GM19351 (cell line): ENCODE data around the gene SPAG16.
A peak's percentile ranks its signal among the peaks of the same experiment; 100 is the strongest.

Source experiments
- ATAC-seq: cut with Tn5 transposase; IDR thresholded peaks from one replicate; pipeline ENCODE4 v1.9.1; 2021; ENCODE audit warnings: mild to moderate bottlenecking, moderate library complexity; ENCODE audit not compliant: unreplicated experiment

SPAG16 gene

DNA sequence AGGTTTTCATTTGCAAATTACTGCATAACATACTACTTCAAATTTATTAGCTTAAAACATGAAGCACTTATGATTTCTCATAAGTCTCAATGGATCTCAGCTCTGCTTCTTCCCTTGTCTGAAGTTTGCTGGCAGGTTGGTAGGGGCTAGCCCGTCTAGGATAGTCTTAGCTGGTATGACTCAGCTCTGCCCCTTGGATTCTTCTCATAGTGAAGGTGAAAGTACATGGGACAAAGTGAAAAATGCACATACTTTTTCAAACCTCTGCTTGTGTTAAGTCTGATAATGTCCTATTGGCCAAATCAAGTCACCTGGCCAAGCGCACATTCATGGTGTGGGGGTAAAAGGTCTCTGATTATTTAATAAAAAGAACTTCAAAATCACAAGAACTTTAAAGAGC lies 941.8 kb downstream of the SPAG16 start:
- ATAC-seq = no peak

DNA sequence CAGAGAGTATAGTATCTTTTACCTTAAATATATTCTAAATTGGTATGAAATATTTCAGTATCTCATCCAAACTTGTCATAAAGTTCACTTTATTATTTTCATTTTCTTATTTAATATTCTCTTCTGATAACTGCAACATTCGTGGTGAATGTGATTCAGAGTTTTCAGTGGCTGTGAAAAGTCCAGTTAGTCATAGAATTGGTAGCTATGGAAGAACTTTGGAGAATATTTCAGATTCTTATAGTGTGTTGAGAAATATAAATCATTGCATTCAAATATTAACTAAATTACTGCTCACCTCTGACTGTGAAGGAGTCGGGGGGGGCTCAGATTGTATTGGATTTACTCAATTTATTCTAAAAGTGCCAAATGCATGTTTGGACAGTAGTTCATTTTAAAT lies 948.0 kb downstream of the SPAG16 start:
- ATAC-seq = no peak

DNA sequence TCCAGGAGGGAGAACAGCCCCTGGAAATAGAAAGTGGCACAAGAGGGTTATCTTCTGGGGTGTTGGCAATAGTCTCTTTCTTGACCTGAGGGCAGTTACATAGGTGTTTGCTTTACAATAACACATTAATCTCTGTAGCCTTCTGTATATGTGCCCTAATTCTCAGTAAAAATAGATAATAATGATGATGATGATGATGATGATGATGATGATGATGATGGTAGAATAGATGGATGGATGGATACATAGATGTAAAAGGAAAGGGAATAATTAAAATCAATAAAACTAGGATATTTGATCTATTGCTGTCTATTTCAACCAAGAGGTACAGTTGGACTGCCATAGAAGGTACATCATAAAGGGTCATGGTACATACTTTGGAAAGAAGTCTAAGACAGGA lies 948.9 kb downstream of the SPAG16 start:
- ATAC-seq = no peak

DNA sequence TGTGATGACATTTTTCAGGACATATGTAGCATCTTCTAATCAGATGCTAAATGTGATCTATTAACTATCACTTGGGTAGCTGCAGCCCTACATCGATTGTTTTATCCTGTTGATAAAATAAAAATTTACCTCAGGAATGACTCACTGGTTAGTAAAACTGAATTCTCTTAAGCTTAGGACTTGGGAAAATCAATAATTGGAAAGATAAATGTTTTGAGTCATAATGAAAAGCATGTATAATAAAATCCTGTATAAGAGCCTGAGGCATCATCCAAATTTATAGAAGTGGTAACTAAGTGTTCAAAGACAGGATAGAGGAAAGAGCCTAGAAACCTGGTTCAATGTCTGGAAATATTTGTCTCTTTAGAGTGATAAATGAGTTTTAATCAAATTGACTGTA lies 958.5 kb downstream of the SPAG16 start:
- ATAC-seq = no peak

DNA sequence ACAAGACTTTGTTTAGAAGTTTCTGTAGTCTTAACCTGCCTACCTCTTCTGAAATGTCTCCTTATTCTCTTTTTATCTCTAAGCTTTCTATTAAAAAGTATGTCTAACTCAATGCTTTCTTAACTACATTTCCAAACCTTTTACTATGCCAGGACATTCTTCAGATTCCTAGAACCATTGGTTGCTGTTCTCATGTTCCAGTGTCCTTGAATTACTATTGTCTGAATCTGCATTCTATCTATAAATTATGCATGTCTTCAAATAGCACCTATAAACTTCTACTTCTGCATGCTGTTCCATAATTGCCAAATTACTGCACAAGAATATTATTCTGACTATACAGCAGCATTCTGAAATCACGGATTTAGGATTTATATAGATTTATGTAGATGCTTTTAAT lies 960.6 kb downstream of the SPAG16 start:
- ATAC-seq = no peak

DNA sequence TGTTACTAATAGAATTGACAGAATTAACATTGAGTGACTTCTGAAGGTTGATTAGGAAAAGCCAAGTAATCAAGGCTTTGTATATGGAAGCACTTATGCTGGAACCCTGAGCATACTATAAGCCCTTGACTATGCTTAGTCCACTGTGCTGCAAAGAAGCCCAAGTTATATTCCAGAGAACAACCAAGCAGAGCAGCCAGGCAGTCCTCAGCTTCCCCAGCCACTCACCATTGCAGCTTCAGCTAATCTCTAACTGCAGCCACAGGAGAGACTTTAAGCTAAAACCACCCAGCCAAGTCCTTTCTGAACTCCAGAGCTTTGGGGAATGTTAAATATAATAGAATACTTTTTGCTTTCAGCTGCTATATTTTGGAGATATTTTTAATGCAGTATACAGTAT lies 962.2 kb downstream of the SPAG16 start:
- no peak for ATAC-seq

DNA sequence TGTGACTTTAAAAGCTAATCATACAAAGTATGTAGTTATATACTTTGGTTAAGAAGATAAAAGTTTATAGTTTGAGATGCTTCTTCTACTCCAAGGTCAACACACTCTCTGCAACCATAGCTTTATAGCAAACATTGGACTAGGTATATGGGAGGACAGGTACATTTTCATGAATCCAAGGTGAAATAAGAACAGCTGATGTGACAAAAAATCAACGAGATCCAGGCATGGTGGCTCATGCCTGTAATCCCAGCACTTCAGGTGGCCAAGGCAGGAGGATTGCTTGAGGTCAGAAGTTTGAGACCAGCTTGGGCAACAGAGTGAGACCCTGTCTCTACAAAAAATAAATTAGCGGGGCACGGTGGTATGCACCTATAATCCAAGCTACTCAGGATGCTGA lies 963.3 kb downstream of the SPAG16 start:
- ATAC-seq = no peak

DNA sequence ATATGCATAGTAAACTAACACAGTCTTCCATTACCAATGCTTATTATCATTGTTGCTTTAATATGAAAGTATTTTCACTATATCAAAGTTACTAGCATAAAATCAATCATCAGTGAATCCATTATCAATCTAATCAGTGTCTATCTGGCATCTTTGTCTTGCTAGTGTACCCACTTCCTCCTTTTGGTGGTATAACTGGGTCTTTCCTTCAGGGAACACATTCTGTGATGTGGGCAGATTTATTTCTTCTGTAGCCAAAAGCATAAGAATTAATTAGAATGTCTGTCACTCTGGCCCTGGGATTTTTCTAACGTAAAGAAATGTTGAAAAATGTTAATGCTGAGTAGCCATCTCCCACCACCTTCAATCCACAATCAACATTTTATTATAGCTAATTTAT lies 970.8 kb downstream of the SPAG16 start:
- no peak for ATAC-seq

DNA sequence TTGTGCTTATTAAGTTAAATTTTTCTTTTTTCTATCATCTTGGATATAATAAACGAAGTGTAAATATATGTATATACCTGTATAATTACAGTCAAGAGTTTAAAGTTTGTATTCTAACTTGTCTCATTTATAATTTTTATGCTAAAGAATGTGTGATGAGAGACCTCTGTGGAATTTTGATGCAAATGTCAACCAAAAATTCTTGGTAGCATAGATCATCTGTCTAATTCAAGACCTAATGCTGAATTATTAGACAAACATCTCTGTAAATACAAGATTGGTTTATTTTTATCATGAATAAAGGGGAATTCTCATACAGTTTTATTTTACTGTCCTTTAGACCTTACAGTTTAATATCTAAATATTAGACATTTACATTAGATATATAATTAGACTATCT lies 977.4 kb downstream of the SPAG16 start:
- no peak for ATAC-seq

DNA sequence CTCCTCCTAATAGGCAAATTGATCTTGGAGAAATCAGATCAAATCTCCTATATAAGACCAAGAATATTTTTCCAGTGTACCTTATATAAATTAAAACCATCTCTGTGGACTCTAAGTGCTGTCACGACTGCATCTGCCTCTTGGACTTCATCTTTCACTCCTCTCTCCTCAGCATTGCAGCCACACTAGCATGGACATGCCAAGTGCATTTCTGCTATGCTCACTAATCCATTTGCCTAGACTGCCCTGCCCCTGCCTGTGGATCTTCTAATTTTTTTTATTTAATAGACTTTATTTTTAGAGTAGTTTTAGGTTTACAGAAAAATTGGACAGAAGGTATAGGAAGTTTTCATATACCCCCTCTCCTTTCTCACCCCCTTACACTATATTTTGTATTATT lies 979.9 kb downstream of the SPAG16 start:
- no peak for ATAC-seq

DNA sequence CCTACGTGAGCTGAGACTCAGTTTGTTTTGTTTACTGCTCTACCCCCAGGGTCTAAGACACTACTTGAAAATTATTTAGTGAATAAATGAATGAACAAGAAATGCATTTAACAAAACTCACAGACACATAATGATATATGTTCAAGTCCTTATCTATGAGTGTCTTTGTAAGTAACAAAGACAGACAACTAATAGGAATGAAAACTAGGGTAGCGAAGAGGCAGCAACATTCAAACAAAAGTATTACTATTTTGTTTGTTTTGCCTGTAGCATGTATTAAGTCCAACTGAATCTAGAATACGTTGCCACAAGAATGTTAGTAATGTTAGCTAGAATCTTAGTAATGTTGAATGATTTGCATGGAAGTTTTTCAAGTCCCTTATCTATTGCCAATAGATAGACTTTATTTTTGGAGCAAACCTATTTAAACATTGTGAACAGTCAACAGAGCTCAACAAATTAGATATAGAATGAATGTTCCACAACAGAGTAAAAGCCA lies 981.8 kb downstream of the SPAG16 start:
- no peak for ATAC-seq

DNA sequence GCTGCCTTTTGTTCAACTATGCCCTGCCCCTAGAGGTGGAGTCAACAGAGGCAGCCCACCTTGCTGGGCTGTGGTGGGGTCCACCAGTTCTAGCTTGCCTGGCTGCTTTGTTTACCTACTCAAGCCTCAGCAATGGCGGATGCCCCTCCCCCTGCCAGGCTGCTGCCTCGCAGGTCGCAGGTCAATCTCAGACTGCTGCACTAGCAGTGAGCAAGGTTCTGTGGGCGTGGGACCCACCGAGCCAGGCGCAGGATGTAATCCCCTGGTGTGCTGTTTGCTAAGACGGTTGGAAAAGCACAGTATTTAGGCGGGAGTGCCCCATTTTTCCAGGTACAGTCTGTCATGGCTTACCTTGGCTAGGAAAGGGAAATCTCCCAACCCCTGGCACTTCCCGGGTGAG lies 993.6 kb downstream of the SPAG16 start:
- ATAC-seq = no peak

DNA sequence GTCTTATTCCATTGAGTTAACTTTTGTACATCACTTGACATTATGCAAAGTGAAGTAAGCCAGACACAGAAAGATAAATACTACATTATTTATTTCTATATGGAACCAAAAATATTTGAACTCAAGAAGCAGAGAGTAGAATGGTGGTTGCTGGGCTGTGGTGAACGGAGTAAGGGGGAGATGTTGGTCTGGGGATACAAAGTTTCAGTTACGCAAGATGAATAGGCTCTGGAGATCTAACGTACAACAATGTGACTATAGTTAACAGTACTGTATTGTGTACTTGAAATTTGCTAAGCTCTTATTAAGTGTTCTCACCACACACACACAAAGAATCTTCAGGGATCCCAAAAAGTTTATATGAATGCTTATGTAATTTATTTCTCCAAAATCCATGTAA lies 1001.7 kb downstream of the SPAG16 start:
- ATAC-seq = no peak

DNA sequence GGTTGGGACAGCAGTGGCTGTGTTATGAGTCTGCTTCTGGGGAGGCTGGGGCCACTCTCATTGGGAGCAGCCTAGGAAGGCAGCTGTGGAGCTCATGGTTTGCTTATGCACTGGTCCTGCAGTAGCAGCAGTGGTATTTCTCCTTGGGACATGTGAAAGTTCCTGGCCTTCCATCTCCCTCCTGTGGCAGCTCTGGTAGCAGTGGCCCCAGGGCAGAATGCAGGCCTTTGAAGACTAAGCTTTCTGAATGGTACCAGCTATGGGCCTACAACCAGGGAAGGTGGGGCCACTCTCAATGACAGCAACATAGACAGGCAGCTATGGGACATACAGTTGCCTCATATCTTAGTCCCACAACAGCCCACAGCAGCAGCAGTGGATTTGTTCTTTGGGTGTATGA lies 1009.3 kb downstream of the SPAG16 start:
- ATAC-seq = no peak

DNA sequence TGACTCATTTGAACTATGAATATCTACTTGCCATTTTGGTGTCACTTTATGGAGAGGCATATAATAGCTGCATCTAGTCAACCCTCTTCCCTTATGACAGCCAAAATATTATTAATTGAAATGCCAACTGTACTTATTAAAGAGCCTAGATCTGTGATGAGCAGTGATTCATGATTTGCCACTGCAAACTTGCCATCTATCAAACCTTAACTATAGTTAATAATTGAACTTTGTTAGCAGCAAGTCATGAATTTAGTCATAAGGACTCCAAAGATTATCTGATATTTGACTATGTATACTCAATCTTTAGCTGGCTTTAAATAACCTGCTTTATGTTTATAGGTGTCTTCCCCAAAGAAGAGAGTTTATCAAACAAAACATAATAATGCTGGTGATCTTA lies 1010.2 kb downstream of the SPAG16 start:
- ATAC-seq = no peak

DNA sequence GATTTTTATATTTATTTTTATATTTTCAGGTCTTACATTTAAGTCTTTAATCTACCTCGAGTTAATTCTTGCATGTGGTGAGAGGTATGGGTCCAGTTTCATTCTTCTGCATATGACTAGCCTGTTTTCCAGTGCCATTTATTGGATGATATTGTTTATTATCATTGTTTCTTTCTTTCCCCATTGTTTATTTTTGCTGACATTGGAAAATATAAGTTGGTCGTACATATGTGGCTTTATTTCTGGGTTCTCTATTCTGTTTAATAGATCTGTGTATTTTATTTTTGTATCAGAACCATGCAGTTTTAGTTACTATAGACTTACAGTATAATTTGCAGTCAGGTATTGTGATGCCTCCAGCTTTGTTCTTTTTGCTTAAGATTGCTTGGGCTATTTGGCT lies 1013.2 kb downstream of the SPAG16 start:
- ATAC-seq = no peak

DNA sequence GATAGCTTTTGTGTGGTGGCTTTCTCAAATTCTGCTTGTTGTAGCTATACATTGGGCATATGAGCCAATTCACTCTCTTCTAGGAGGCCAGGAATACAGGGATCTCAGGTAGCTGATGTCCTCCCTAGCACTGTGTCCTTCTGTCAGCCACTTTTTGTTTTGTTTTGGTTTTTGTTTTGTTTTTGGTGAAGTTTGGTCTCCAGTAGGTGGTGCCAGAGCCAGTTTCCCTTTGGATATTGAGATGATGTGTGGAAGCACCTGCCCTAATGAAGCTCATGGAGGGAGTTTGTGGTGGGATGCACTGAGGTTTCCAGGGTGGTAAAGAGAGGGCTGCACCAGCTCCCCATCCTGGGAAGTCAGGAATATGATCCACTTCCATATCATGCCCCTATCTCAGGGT lies 1026.1 kb downstream of the SPAG16 start:
- ATAC-seq = peak; percentile 72

DNA sequence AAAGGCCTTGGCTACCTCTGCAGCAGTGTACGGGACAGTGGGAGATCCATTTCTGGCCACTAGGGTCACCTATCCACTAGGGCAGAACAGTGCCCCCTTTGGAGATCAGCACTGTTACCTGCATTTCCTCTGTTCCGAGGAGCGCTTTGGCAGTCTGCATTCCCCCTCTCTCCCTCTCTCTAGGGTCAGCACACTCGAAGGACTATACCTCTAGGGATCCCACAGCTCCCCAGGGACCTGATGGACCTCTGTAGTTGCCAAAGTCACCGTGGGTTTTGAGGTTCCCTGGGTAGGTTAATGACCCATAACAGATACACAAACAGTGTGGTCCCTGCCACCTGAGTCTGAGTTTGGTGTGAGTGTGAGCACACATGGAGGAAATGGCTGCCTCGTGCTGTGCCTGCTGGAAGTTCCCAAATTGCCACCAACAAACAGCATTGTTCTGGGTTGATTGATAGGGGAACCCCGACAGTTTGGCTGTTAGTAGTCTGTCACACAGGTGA lies 1026.8 kb downstream of the SPAG16 start:
- ATAC-seq = peak; percentile 67

DNA sequence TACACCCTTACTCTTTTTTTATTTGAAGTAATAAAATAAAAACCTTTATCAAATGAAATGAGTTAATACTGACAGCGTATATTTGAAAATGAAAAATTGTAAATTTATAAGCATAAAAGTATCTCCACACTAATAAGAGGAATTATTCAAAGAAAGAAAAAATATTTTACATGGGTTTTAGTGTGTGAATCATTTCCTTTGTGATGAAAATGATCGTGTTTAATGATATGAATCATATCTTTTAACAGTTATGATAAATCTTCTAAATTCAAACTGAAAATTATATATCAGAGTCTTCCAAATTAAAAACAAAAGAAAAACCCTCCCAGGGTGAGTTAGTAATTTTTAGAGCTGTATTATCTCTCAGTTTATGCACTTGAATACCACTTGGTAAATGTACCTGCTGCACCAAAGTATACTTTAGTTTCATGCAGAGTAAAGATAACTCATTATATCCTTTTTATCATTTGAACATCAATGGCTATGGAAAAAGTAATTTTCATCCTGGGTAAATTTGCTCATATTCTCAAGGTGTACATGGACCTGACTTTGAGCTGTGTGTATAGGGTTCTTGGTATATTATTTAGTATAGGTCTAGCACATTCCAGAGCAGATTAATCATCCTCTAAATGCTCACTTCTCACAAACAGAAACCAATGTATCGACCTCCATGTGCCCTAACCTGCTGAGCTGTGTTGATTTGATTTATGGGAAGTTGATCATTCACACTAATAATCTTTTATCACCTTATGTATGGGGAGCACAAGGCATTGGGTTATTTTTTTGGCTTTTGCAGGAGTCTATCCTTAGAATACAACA lies 1027.9 kb downstream of the SPAG16 start:
- no peak for ATAC-seq

DNA sequence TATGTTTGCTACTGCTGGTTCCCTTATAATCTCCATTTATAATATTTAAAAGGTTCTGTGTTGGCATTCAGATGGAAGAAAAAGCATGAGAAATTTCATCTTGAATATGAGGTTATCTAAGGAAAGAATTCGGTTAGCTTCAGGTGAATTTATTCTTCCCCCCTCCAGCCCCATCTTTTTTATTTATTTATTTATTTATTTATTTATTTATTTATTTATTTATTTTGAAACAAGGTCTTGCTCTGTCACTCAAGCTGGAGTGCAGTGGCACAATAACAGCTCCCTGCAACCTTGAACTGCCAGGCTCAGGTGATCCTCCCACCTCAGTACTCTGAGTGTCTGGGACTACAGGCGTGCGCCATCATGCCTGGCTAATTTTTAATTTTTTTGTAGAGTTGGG lies 1031.1 kb downstream of the SPAG16 start:
- ATAC-seq = no peak

DNA sequence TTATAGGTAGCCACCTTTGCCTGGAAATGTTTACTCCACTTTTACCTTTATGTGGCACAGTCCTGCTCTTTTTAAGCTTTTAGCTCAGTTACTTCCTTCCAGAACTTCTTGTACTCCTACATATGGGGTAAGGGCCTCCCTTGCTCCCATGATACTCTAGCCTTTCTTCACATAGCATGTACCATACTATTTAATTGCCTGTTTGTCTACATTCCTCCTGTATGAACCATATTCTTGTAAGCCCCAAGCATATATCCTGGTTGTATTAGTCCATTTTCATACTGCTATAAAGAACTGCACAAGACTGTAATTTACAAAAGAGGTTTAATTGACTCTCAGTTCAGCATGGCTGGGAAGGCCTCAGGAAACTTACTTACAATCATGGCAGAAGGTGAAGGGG lies 1035.9 kb downstream of the SPAG16 start:
- ATAC-seq = no peak

DNA sequence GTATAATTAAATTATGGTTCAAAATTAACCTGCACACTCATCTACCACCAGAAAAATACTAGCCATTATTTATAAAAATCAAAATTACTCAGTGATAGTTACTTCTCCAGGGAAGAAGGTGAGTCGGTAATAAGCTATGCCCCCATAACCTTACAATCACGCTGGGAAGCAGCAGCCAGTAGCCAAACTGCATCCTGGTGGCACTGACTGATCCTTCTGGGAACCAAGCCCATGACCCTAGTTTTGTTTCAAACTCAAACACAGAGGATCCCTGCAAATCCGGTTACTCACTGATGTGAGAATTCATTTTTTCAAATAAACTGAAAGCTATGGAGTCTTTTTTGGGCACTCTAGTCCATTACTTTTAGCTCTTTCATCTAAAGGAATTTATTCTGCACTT lies 1038.4 kb downstream of the SPAG16 start:
- no peak for ATAC-seq

DNA sequence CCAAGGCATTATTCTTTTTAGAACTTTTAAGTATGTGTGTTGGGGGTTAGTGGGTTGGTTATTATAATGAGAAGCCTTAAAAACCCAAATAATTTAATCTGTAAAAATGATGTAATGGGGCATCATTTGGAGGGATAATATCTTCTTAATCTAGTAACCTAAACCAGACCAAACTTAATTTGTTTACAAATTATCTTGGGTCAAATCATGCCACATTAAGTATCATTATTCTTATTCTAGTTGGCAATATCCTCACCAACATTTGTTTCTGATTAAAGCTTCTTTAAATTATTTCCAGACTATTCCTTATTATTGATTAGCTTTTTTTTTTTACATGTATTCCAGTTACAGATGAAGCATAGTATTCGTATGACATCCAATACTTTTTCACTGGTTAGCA lies 1041.1 kb downstream of the SPAG16 start:
- no peak for ATAC-seq
